Measurements from ENCODE around the gene AP1S1. TPM values are rescaled to one million over a fixed set of nuclear protein-coding genes. Genes with fewer than 3 reads are reported as not detected.

The AP1S1 gene
- total and polyA plus RNA-seq, 9 of the 15 experiments (the other 6 are each of a cell fraction or from before 2014, with no cell fraction given) = 4.4 to 149 (median 89.4) TPM

DNA sequence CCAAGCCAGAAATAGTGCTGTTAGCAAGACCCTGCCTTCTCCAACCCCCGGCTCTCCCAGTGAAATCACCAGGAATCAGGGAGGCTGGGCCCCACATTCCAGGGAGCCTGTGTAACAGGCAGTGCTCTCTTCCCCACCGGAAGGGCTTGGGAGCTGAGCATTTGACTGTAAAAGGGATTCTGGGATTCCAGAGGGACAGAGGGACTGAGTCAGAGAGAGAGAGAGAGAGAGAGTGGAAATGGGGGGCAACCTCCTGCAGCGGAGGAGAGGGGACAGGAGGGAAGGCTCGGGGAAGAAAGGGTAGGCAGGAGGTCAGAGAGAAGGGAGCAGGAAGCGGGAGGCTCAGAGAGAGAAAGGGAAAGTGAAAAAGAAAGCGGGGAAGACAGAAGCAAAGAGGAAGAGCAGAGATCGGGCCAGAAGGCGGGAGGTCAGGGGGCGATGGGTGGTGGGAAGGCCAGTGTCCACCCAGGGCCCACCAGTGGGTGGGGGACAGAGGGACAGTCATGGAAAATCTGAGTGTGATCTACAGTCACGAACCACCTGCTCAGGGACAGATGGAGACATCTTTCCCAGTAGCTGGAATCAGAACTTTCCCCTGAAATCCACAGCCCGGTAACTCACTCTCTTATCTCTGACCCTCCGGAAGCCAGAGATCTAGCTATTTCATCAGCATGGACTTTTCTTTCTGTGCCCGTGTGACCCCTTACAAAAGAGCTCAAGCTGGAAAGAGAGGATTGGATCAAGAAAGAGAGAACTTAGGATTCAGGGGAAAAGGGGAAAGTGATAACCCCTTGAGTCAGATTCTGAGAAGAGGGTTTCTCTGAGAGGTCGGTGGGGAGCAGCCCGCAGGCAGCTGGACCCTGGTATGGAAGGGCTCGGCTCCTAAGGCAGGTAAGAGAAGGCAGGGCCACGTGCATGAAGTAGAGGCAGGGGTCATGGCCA is 32.0 kb upstream of the AP1S1 start (continued):
- TF ChIP-seq TAF7 (tag; IDR thresholded peaks at IDR 0.05) (peak; percentile 60; the same call in 1 of the 2 replicates), SRF (CRISPR knock-in tag; IDR thresholded peaks at IDR 0.05) (no peak), EHMT2 (IDR thresholded peaks at IDR 0.05) (no peak), ZNF174 (CRISPR knock-in tag; IDR thresholded peaks at IDR 0.05) (no peak), KDM1A (IDR thresholded peaks at IDR 0.05) (peak in 1 of 2 experiments; percentile 54; a peak in 1 of 4 replicates), NR4A1 (CRISPR knock-in tag; IDR thresholded peaks at IDR 0.05) (no peak), NR4A1 (tag; IDR thresholded peaks at IDR 0.05) (0 out of 2 replicates have a peak, but pooled peaks have one; percentile 1), ZBTB1 (CRISPR knock-in tag; IDR thresholded peaks at IDR 0.05; ENCODE audit: borderline replicate concordance, low read depth) (no peak), ETV1 (tag; conservative IDR thresholded peaks at IDR 0.05; ENCODE audit: low read depth) (peak; percentile 94), ZNF175 (CRISPR knock-in tag; IDR thresholded peaks at IDR 0.05; ENCODE audit: low read depth) (peak; percentile 76; the same call in 1 of the 2 replicates), PHB2 (IDR thresholded peaks at IDR 0.05; ENCODE audit: low read depth) (no peak), MAZ (CRISPR knock-in tag; conservative IDR thresholded peaks at IDR 0.05 in 1 of 2, IDR thresholded peaks at IDR 0.05 in 1 of 2) (0 out of 4 replicates have a peak, but pooled peaks of 1 of the 2 experiments have one; percentile 10), CCNT2 (IDR thresholded peaks at IDR 0.05; ENCODE audit: borderline replicate concordance, extremely low read depth, insufficient read length, low read depth, low read length) (peak; percentile 33), SMARCA5 (IDR thresholded peaks at IDR 0.05) (peak; percentile 33; the same call in 1 of the 2 replicates), ELF4 (CRISPR knock-in tag; IDR thresholded peaks at IDR 0.05) (peak; percentile 94)
- TF ChIP-seq, protein P1, sequence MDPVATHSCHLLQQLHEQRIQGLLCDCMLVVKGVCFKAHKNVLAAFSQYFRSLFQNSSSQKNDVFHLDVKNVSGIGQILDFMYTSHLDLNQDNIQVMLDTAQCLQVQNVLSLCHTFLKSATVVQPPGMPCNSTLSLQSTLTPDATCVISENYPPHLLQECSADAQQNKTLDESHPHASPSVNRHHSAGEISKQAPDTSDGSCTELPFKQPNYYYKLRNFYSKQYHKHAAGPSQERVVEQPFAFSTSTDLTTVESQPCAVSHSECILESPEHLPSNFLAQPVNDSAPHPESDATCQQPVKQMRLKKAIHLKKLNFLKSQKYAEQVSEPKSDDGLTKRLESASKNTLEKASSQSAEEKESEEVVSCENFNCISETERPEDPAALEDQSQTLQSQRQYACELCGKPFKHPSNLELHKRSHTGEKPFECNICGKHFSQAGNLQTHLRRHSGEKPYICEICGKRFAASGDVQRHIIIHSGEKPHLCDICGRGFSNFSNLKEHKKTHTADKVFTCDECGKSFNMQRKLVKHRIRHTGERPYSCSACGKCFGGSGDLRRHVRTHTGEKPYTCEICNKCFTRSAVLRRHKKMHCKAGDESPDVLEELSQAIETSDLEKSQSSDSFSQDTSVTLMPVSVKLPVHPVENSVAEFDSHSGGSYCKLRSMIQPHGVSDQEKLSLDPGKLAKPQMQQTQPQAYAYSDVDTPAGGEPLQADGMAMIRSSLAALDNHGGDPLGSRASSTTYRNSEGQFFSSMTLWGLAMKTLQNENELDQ (CRISPR knock-in tag; IDR thresholded peaks at IDR 0.05; ENCODE audit: borderline replicate concordance) = no peak
- TF ChIP-seq, protein P2, sequence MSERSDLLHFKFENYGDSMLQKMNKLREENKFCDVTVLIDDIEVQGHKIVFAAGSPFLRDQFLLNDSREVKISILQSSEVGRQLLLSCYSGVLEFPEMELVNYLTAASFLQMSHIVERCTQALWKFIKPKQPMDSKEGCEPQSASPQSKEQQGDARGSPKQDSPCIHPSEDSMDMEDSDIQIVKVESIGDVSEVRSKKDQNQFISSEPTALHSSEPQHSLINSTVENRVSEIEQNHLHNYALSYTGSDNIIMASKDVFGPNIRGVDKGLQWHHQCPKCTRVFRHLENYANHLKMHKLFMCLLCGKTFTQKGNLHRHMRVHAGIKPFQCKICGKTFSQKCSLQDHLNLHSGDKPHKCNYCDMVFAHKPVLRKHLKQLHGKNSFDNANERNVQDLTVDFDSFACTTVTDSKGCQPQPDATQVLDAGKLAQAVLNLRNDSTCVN (CRISPR knock-in tag; IDR thresholded peaks at IDR 0.05) = peak; percentile 88
- TF ChIP-seq, protein P3, sequence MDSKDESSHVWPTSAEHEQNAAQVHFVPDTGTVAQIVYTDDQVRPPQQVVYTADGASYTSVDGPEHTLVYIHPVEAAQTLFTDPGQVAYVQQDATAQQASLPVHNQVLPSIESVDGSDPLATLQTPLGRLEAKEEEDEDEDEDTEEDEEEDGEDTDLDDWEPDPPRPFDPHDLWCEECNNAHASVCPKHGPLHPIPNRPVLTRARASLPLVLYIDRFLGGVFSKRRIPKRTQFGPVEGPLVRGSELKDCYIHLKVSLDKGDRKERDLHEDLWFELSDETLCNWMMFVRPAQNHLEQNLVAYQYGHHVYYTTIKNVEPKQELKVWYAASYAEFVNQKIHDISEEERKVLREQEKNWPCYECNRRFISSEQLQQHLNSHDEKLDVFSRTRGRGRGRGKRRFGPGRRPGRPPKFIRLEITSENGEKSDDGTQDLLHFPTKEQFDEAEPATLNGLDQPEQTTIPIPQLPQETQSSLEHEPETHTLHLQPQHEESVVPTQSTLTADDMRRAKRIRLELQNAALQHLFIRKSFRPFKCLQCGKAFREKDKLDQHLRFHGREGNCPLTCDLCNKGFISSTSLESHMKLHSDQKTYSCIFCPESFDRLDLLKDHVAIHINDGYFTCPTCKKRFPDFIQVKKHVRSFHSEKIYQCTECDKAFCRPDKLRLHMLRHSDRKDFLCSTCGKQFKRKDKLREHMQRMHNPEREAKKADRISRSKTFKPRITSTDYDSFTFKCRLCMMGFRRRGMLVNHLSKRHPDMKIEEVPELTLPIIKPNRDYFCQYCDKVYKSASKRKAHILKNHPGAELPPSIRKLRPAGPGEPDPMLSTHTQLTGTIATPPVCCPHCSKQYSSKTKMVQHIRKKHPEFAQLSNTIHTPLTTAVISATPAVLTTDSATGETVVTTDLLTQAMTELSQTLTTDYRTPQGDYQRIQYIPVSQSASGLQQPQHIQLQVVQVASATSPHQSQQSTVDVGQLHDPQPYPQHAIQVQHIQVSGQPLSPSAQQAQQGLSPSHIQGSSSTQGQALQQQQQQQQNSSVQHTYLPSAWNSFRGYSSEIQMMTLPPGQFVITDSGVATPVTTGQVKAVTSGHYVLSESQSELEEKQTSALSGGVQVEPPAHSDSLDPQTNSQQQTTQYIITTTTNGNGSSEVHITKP (IDR thresholded peaks at IDR 0.05; ENCODE audit: partially characterized antibody) = peak; percentile 15
